Measurements from ENCODE around the gene PRKCE. TPM values are rescaled to one million over a fixed set of nuclear protein-coding genes. Genes with fewer than 3 reads are reported as not detected.

Gene PRKCE
- total and polyA plus RNA-seq, 2 donors (not counting 3 experiments of a cell fraction or from before 2014, with no cell fraction given) = 27.9 to 33.9 TPM

GRCh38 chr2:46053564-46053963, 402.1 kb downstream of the PRKCE start:
- Histone ChIP-seq H3K27ac (ENCODE audit: insufficient read depth, low read depth, low read length) (no peak overlapping the region), H4K20me1 (replicated peaks; ENCODE audit: control insufficient read depth, extremely low read depth, insufficient read depth, low read length) (no peaks in the 10 kb centered on the region), H3K4me2 (ENCODE audit: insufficient read depth, low read length) (no peak overlapping the region), H3K9ac (replicated peaks; ENCODE audit: extremely low read depth, insufficient read depth, low read length) (no peak overlapping the region), H3K79me2 (ENCODE audit: control insufficient read depth, insufficient read depth, low read length) (no peaks in the 10 kb centered on the region), H3K36me3 (ENCODE audit: control insufficient read depth in 2 of 2, extremely low read depth in 1 of 2, insufficient read depth in 2 of 2, low read length in 2 of 2) (no peaks in the 10 kb centered on the region), H3K9me3 (replicated peaks; ENCODE audit: control insufficient read depth, insufficient read depth, low read length) (no peaks in the 10 kb centered on the region), H3K4me1 (ENCODE audit: control insufficient read depth, extremely low read depth, insufficient read depth, low read length) (peaks cover 10% of the 10 kb centered on the region), H2AFZ (ENCODE audit: low read depth, low read length) (no peak overlapping the region), H3K27me3 (ENCODE audit: control insufficient read depth in 2 of 2, insufficient read depth in 2 of 2, low read length in 2 of 2) (no peaks in the 10 kb centered on the region), H3K4me3 (replicated peaks in 1 of 3; ENCODE audit: insufficient read depth in 1 of 3, low read depth in 1 of 3, low read length in 3 of 3) (no peak overlapping the region), H3K9me1 (replicated peaks; ENCODE audit: control insufficient read depth, extremely low read depth, insufficient read depth, low read length) (no peaks in the 10 kb centered on the region)
- FAIRE-seq (no peak), DNase-seq (ENCODE audit: low read depth, low spot score) (no peak)
- POLR2A ChIA-PET = no interaction called here
- CTCF ChIA-PET = interaction anchor here (1.1 kb wide), 1 partner anchor 42 kb away, joined by 3 read pairs; no protein-coding TSS in a partner anchor
- BruUV-seq (replicated peaks) = no TSS peak
- intact Hi-C loops (cut with micrococcal nuclease) (no loop called here), dilution Hi-C loops (cut with MboI; ENCODE audit: extremely low pct_ligation_motif_present, low sequenced_read_pairs) (no loop called here)
- TF ChIP-seq MAX (IDR thresholded peaks at IDR 0.05; ENCODE audit: insufficient read depth, insufficient read length) (no peak), POLR2A (IDR thresholded peaks at IDR 0.05; ENCODE audit: low read depth, low read length) (no peak), MYC (IDR thresholded peaks at IDR 0.05; ENCODE audit: low read depth, low read length) (no peak)

DNA sequence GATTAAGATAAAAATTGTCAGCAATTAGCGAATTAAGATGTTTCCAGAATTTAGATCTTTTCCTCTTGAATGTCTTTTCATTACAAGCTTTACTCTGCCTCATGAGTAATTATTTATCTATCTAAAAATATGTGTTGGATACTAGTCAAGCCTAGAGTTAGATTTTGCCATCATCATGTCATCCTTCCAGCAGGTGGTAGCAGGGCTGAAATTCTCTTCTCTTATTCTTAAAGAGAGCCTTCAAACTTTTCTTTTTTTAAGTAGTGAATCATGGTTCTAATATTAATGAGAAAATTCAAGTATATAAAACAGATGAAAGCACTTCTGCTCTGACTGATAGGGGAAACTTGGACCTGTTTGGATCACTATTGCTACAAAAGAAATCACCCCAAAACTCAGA, 405.1 kb downstream of the PRKCE start:
- ChIA-PET CTCF (interaction anchor here (0.5 kb wide), 1 partner anchor 252 kb away, joined by 3 read pairs; no protein-coding TSS in a partner anchor), POLR2A (no interaction called here)
- Histone ChIP-seq H3K27me3 (ENCODE audit: control insufficient read depth in 2 of 2, insufficient read depth in 2 of 2, low read length in 2 of 2) (no peaks in the 10 kb centered on the region), H3K79me2 (ENCODE audit: control insufficient read depth, insufficient read depth, low read length) (no peaks in the 10 kb centered on the region), H3K27ac (ENCODE audit: insufficient read depth, low read depth, low read length) (no peak overlapping the region), H3K9me3 (replicated peaks; ENCODE audit: control insufficient read depth, insufficient read depth, low read length) (no peaks in the 10 kb centered on the region), H3K4me2 (ENCODE audit: insufficient read depth, low read length) (no peak overlapping the region), H3K4me3 (replicated peaks in 1 of 3; ENCODE audit: insufficient read depth in 1 of 3, low read depth in 1 of 3, low read length in 3 of 3) (no peak overlapping the region), H4K20me1 (replicated peaks; ENCODE audit: control insufficient read depth, extremely low read depth, insufficient read depth, low read length) (no peaks in the 10 kb centered on the region), H3K9ac (replicated peaks; ENCODE audit: extremely low read depth, insufficient read depth, low read length) (no peak overlapping the region), H3K9me1 (replicated peaks; ENCODE audit: control insufficient read depth, extremely low read depth, insufficient read depth, low read length) (no peaks in the 10 kb centered on the region), H3K4me1 (ENCODE audit: control insufficient read depth, extremely low read depth, insufficient read depth, low read length) (peaks cover 12% of the 10 kb centered on the region), H2AFZ (ENCODE audit: low read depth, low read length) (no peak overlapping the region), H3K36me3 (ENCODE audit: control insufficient read depth in 2 of 2, extremely low read depth in 1 of 2, insufficient read depth in 2 of 2, low read length in 2 of 2) (no peaks in the 10 kb centered on the region)
- no TSS peak for BruUV-seq (replicated peaks)
- TF ChIP-seq, protein P1, sequence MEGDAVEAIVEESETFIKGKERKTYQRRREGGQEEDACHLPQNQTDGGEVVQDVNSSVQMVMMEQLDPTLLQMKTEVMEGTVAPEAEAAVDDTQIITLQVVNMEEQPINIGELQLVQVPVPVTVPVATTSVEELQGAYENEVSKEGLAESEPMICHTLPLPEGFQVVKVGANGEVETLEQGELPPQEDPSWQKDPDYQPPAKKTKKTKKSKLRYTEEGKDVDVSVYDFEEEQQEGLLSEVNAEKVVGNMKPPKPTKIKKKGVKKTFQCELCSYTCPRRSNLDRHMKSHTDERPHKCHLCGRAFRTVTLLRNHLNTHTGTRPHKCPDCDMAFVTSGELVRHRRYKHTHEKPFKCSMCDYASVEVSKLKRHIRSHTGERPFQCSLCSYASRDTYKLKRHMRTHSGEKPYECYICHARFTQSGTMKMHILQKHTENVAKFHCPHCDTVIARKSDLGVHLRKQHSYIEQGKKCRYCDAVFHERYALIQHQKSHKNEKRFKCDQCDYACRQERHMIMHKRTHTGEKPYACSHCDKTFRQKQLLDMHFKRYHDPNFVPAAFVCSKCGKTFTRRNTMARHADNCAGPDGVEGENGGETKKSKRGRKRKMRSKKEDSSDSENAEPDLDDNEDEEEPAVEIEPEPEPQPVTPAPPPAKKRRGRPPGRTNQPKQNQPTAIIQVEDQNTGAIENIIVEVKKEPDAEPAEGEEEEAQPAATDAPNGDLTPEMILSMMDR (IDR thresholded peaks at IDR 0.05; ENCODE audit: extremely low read depth in 1 of 2, insufficient read depth in 1 of 2, low read depth in 1 of 2, low read length in 2 of 2) = no peak
- TF ChIP-seq MAX (IDR thresholded peaks at IDR 0.05; ENCODE audit: insufficient read depth, insufficient read length) (no peak), EZH2 (IDR thresholded peaks at IDR 0.05; ENCODE audit: borderline replicate concordance, low read depth, low read length, severe bottlenecking) (no peak), GATA2 (IDR thresholded peaks at IDR 0.05; ENCODE audit: insufficient read depth, insufficient read length, low read depth, low read length) (no peak), POLR2AphosphoS5 (IDR thresholded peaks at IDR 0.05; ENCODE audit: insufficient read depth, low read depth, low read length) (no peak), POLR2A (IDR thresholded peaks at IDR 0.05; ENCODE audit: low read depth, low read length) (no peak), JUN (IDR thresholded peaks at IDR 0.05; ENCODE audit: borderline replicate concordance, insufficient read depth, insufficient read length, low read depth) (no peak), FOS (IDR thresholded peaks at IDR 0.05; ENCODE audit: borderline replicate concordance, insufficient read depth, low read length) (no peak), MYC (IDR thresholded peaks at IDR 0.05; ENCODE audit: low read depth, low read length) (no peak)
- intact Hi-C loops (cut with micrococcal nuclease) = no loop called here
- DNase-seq (ENCODE audit: low read depth, low spot score) (no peak), FAIRE-seq (no peak)
- dilution Hi-C loops (cut with MboI; ENCODE audit: extremely low pct_ligation_motif_present, low sequenced_read_pairs) = no loop called here
